Measurements from ENCODE around the gene TSSK3.

GRCh38 chr1:32365445-32365844, 3.1 kb downstream of the TSSK3 start:
- no peak for TF ChIP-seq SIN3A (IDR thresholded peaks at IDR 0.05; ENCODE audit: borderline replicate concordance, insufficient read depth, low read length)
- no peak for TF ChIP-seq POLR2AphosphoS5 (IDR thresholded peaks at IDR 0.05; ENCODE audit: low read depth, low read length)

All from PFSK-1 (cell line).